H1 (cell line): ENCODE data around the gene CDYL. TPM values are rescaled to one million over a fixed set of nuclear protein-coding genes. Genes with fewer than 3 reads are reported as not detected.

Source experiments
- CTCF ChIA-PET: fragments of 300-600 bp; sonication (Branson Sonifier 250); formaldehyde crosslinking; loops from one replicate; lab custom pipeline; 2021; ENCODE audit not compliant: partially characterized antibody; lab: Charles Lee
- POLR2A ChIA-PET: fragments of 300-600 bp; sonication (Branson Sonifier 250); formaldehyde crosslinking; loops from one replicate; lab custom pipeline; 2021; ENCODE audit warnings: inconsistent platforms; ENCODE audit not compliant: partially characterized antibody; lab: Charles Lee
- DNase-seq, 2 experiments: peaks; one replicate each; pipeline versions ENCODE4 v3.0.0 to v3.0.0-alpha.2; 2010 to 2022; ENCODE audit warnings: low spot score in 2 of 2, low read depth in 1 of 2, mixed read lengths in 1 of 2
- FAIRE-seq: peaks from 2 replicates; lab custom pipeline; 2011; peaks lifted over from hg19 to GRCh38; lab: Jason Lieb, UNC
- H2AFZ ChIP-seq: 2 replicates; pipeline ENCODE4 v1.8.1; 2012; ENCODE audit warnings: low read length, inconsistent platforms
- H2AK5ac ChIP-seq: 2 replicates; pipeline ENCODE4 v1.6.1; 2013; ENCODE audit warnings: low read depth, low read length
- H2BK120ac ChIP-seq: replicated peaks from 2 replicates; pipeline ENCODE3; 2013; ENCODE audit warnings: low read depth, low read length, inconsistent platforms
- H2BK12ac ChIP-seq: 2 replicates; pipeline ENCODE4 v1.6.1; 2013; ENCODE audit warnings: low read depth, low read length
- H2BK15ac ChIP-seq: 2 replicates; pipeline ENCODE4 v1.6.1; 2013; ENCODE audit warnings: low read length
- H2BK20ac ChIP-seq: 2 replicates; pipeline ENCODE4 v1.6.1; 2013; ENCODE audit warnings: low read length
- H2BK5ac ChIP-seq: 2 replicates; pipeline ENCODE4 v1.6.1; 2013; ENCODE audit warnings: low read depth, low read length
- H3K14ac ChIP-seq: 2 replicates; pipeline ENCODE4 v1.6.1; 2013; ENCODE audit warnings: inconsistent platforms; ENCODE audit not compliant: insufficient read length
- H3K18ac ChIP-seq: 2 replicates; pipeline ENCODE4 v1.6.1; 2013; ENCODE audit warnings: low read length; ENCODE audit errors: extremely low read depth
- H3K23ac ChIP-seq: 2 replicates; pipeline ENCODE4 v1.6.1; 2013; ENCODE audit warnings: inconsistent platforms; ENCODE audit not compliant: insufficient read length
- H3K23me2 ChIP-seq: 2 replicates; pipeline ENCODE4 v1.6.1; 2013; ENCODE audit warnings: low read depth, low read length
- H3K27ac ChIP-seq: 2 replicates; pipeline ENCODE4 v1.6.1; 2011; ENCODE audit warnings: low read depth, low read length, inconsistent platforms
- H3K27me3 ChIP-seq, 4 experiments: replicated peaks in 1 of 4; 1 replicate in 1 of 4; 2 replicates in 3 of 4; pipeline versions ENCODE4 v1.6.1 to v1.8.1; 2011 to 2013; ENCODE audit warnings: low read length in 3 of 4, mild to moderate bottlenecking in 3 of 4, inconsistent platforms in 2 of 4, mixed read lengths in 2 of 4, moderate library complexity in 1 of 4; ENCODE audit not compliant: control insufficient read depth in 3 of 4, insufficient read depth in 3 of 4; ENCODE audit errors: extremely low read depth in 1 of 4
- H3K36me3 ChIP-seq, 4 experiments: 2 replicates each; pipeline versions ENCODE4 v1.6.1 to v1.8.1; 2011 to 2013; ENCODE audit warnings: mild to moderate bottlenecking in 4 of 4, low read length in 3 of 4, moderate library complexity in 2 of 4, control low read depth in 1 of 4, inconsistent platforms in 1 of 4; ENCODE audit not compliant: insufficient read depth in 4 of 4, control insufficient read depth in 2 of 4
- H3K4ac ChIP-seq: replicated peaks from 2 replicates; pipeline ENCODE3; 2013; ENCODE audit warnings: low read length, low read depth, mixed read lengths, inconsistent platforms; ENCODE audit not compliant: insufficient read length
- H3K4me1 ChIP-seq, 4 experiments: replicated peaks in 1 of 4; 1 replicate in 1 of 4; 2 replicates in 3 of 4; pipeline versions ENCODE4 v1.6.1 to v1.8.1; 2011 to 2013; ENCODE audit warnings: low read length in 3 of 4, inconsistent platforms in 2 of 4, mixed read lengths in 1 of 4; ENCODE audit not compliant: insufficient read depth in 4 of 4, control insufficient read depth in 3 of 4
- H3K4me2 ChIP-seq, 2 experiments: 2 replicates each; pipeline versions ENCODE4 v1.6.1 to v1.8.1; 2011 to 2013; ENCODE audit warnings: low read depth in 2 of 2, low read length in 2 of 2, control low read depth in 1 of 2, inconsistent platforms in 1 of 2, mild to moderate bottlenecking in 1 of 2; ENCODE audit not compliant: insufficient read depth in 1 of 2
- H3K4me3 ChIP-seq, 4 experiments: fragments of 200-600, 300-600 bp in 1 of 4; sonication (generic), shearing (Covaris generic), sonication (Bioruptor Twin) in 1 of 4; 2 replicates each; pipeline versions ENCODE4 v1.5.1 to v1.8.1; 2011 to 2016; ENCODE audit warnings: low read length in 4 of 4, low read depth in 3 of 4, control low read depth in 2 of 4, inconsistent platforms in 2 of 4, mild to moderate bottlenecking in 2 of 4, mixed read lengths in 1 of 4, moderate library complexity in 1 of 4; ENCODE audit not compliant: insufficient read depth in 2 of 4; ENCODE audit errors: extremely low read depth in 1 of 4
- H3K56ac ChIP-seq: replicated peaks from 2 replicates; pipeline ENCODE3; 2013; ENCODE audit warnings: low read depth, mild to moderate bottlenecking, mixed read lengths, low read length, inconsistent platforms; ENCODE audit not compliant: insufficient read length
- H3K79me1 ChIP-seq: 2 replicates; pipeline ENCODE4 v1.6.1; 2013; ENCODE audit warnings: low read depth, low read length, control low read depth
- H3K79me2 ChIP-seq, 2 experiments: 2 replicates each; pipeline versions ENCODE4 v1.6.1 to v1.8.1; 2012 to 2013; ENCODE audit warnings: low read length in 2 of 2, mild to moderate bottlenecking in 2 of 2, inconsistent platforms in 1 of 2; ENCODE audit not compliant: insufficient read depth in 2 of 2, control insufficient read depth in 1 of 2
- H3K9ac ChIP-seq, 4 experiments: replicated peaks in 1 of 4; 1 replicate in 1 of 4; 2 replicates in 3 of 4; pipeline versions ENCODE4 v1.6.1 to v1.8.1; 2011 to 2013; ENCODE audit warnings: low read depth in 3 of 4, low read length in 3 of 4, control low read depth in 2 of 4, mild to moderate bottlenecking in 2 of 4, moderate library complexity in 2 of 4, inconsistent platforms in 1 of 4; ENCODE audit errors: extremely low read depth in 1 of 4
- H3K9me3 ChIP-seq, 2 experiments: 2 replicates each; pipeline versions ENCODE4 v1.6.1 to v1.8.1; 2012 to 2013; ENCODE audit warnings: mild to moderate bottlenecking in 2 of 2, moderate library complexity in 2 of 2, control low read depth in 1 of 2, inconsistent platforms in 1 of 2, low read depth in 1 of 2, low read length in 1 of 2, mixed read lengths in 1 of 2; ENCODE audit not compliant: insufficient read depth in 2 of 2
- H4K20me1 ChIP-seq, 2 experiments: replicated peaks in 1 of 2; 2 replicates each; pipeline versions ENCODE3 to v1.8.1; 2011 to 2013; ENCODE audit warnings: inconsistent platforms in 2 of 2, low read length in 2 of 2, mild to moderate bottlenecking in 1 of 2; ENCODE audit not compliant: insufficient read depth in 2 of 2, control insufficient read depth in 1 of 2
- H4K5ac ChIP-seq: 2 replicates; pipeline ENCODE4 v1.6.1; 2013; ENCODE audit warnings: low read length, low read depth, mixed read lengths, inconsistent platforms; ENCODE audit not compliant: insufficient read length
- H4K8ac ChIP-seq: 2 replicates; pipeline ENCODE4 v1.8.0; 2013; ENCODE audit warnings: mild to moderate bottlenecking, moderate library complexity, low read length, inconsistent platforms; ENCODE audit not compliant: insufficient read depth; ENCODE audit errors: extremely low read depth
- H4K91ac ChIP-seq: replicated peaks from 2 replicates; pipeline ENCODE3; 2013; ENCODE audit warnings: low read length, mixed read lengths, inconsistent platforms; ENCODE audit not compliant: insufficient read length
- BRCA1 ChIP-seq: IDR thresholded peaks from 2 replicates; pipeline ENCODE4 v1.6.1; 2012; ENCODE audit warnings: low read depth, low read length, improper control_type of control experiment
- CHD1 ChIP-seq: IDR thresholded peaks from 2 replicates; pipeline ENCODE4 v1.6.1; 2012; ENCODE audit warnings: low read depth, low read length, improper control_type of control experiment
- CHD2 ChIP-seq: IDR thresholded peaks from 2 replicates; pipeline ENCODE4 v1.6.1; 2012; ENCODE audit warnings: low read length, improper control_type of control experiment
- POLR2AphosphoS5 ChIP-seq: IDR thresholded peaks from 2 replicates; pipeline ENCODE4 v1.6.1; 2011; ENCODE audit warnings: low read depth, low read length
- SAP30 ChIP-seq: fragments of 300-600 bp; sonication (generic); IDR thresholded peaks from 2 replicates; pipeline ENCODE4 v1.7.1; 2012; ENCODE audit warnings: low read length, moderate library complexity, mild to moderate bottlenecking, inconsistent platforms; ENCODE audit not compliant: insufficient read depth, insufficient replicate concordance
- SRF ChIP-seq: IDR thresholded peaks from 2 replicates; pipeline ENCODE4 v1.6.1; 2011; ENCODE audit warnings: mild to moderate bottlenecking, low read depth, low read length, moderate library complexity
- SUZ12 ChIP-seq: fragments of 200-600 bp; sonication (generic); IDR thresholded peaks from 2 replicates; pipeline ENCODE4 v1.6.1; 2012; ENCODE audit warnings: mild to moderate bottlenecking, inconsistent platforms, low read length, moderate library complexity, mixed read lengths
- TAF7 ChIP-seq: optimal IDR thresholded peaks from 2 replicates; pipeline ENCODE3; 2011; ENCODE audit warnings: low read depth, mild to moderate bottlenecking, inconsistent platforms, low read length, moderate library complexity, borderline replicate concordance
- TEAD4 ChIP-seq: IDR thresholded peaks from 2 replicates; pipeline ENCODE4 v1.6.1; 2012; ENCODE audit warnings: low read depth, low read length, inconsistent platforms, mixed read lengths
- WGBS, 2 experiments: shearing (Covaris generic) in 1 of 2; methylation state at CpG; one replicate each; pipeline versions ENCODE4 v1.1.6 to v1.1.7; 2013 to 2015; ENCODE audit warnings: low lambda C conversion rate in 2 of 2, mixed read lengths in 2 of 2, inconsistent platforms in 1 of 2, low coverage in 1 of 2, missing lambda C conversion rate in 1 of 2; ENCODE audit not compliant: insufficient replicate concordance in 2 of 2, insufficient coverage in 1 of 2, insufficient read length in 1 of 2; ENCODE audit errors: extremely low coverage in 1 of 2, missing lambda C conversion rate in 1 of 2; 5-methylcytosine and 5-hydroxymethylcytosine counted together
- polyA plus RNA-seq, 7 experiments: library from polyadenylated mRNA; depleted of rRNA in 3 of 7; stranded (reverse) in 5 of 7; unstranded in 2 of 7; fragments of >200 nt in 5 of 7; fragments of 200-250 nt in 2 of 7; gene quantifications; 1 replicate in 5 of 7; 2 replicates in 1 of 7; 4 replicates in 1 of 7; pipeline versions ENCODE4 v1.2.1 to v1.2.3, GENCODE V29; 2011 to 2013; ENCODE audit warnings: missing spikeins in 2 of 7, mixed read lengths in 2 of 7
- total RNA-seq: library from RNA; stranded (reverse); fragmentation: NEBNext Ultra II Directional; extraction: Animal tissue kit (Norgen Biotek cat#: 25700); gene quantifications from 2 replicates; pipeline ENCODE4 v1.2.1, GENCODE V29; 2021
- TF ChIP-seq, protein P1 (sequence below): IDR thresholded peaks from 2 replicates; pipeline ENCODE4 v1.6.1; 2012; ENCODE audit warnings: inconsistent platforms
- TF ChIP-seq, protein P2 (sequence below): IDR thresholded peaks from 2 replicates; pipeline ENCODE4 v1.6.1; 2011; ENCODE audit warnings: low read depth, mild to moderate bottlenecking, low read length; ENCODE audit not compliant: insufficient read depth
- TF ChIP-seq, protein P3 (sequence below): IDR thresholded peaks from 2 replicates; pipeline ENCODE4 v1.6.1; 2012; ENCODE audit warnings: low read length, inconsistent platforms

CDYL gene
- total and polyA plus RNA-seq, 2 of the 8 experiments (the other 6 are each of a cell fraction or from before 2014, with no cell fraction given) = 56.4 to 119 TPM

DNA sequence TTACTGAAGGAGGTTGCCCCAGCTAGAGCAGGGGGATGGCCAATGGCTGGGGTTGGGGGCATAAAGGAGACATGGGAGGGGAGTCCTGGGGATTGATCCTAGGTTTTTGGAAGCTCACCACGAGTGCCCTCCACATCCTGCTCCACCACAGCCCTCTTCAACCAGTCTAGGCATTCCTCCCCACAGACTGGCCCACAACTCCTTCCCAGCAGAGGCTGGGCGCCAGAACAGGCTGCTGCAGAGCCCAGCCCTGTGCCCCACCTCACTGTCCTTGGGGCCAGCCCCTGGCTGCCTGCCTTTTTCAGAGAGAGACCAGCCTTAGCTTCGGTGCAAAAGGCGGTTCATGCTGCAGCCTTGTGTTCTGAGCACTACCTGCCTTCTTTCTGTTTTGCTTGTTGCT lies 211.2 kb downstream of the CDYL start:
- Histone ChIP-seq H3K23me2 (no peaks in the 10 kb centered on the region), H2AK5ac (no peak overlapping the region), H3K4me1 (no peaks in the 10 kb centered on the region), H4K8ac (no peak overlapping the region), H2BK15ac (no peak overlapping the region), H2BK20ac (no peak overlapping the region), H3K18ac (no peak overlapping the region), H3K4me2 (no peak overlapping the region), H4K20me1 (no peaks in the 10 kb centered on the region), H3K9ac (no peak overlapping the region), H3K14ac (no peak overlapping the region), H3K27ac (no peak overlapping the region), H4K5ac (no peak overlapping the region), H3K79me1 (no peaks in the 10 kb centered on the region), H3K36me3 (no peaks in the 10 kb centered on the region), H2BK120ac (no peak overlapping the region), H4K91ac (no peak overlapping the region), H3K4ac (no peak overlapping the region), H3K9me3 (no peaks in the 10 kb centered on the region; a peak in 1 of 4 replicates), H3K79me2 (no peaks in the 10 kb centered on the region), H2BK12ac (no peak overlapping the region), H2AFZ (no peak overlapping the region), H3K56ac (no peak overlapping the region), H3K27me3 (no peaks in the 10 kb centered on the region), H3K23ac (no peak overlapping the region), H3K4me3 (no peak overlapping the region), H2BK5ac (no peak overlapping the region)
- CTCF ChIA-PET = interaction anchor here (0.5 to 1.0 kb wide), 2 partner anchors 11 to 13 kb away, joined by 3 to 4 read pairs; no protein-coding TSS in a partner anchor
- 81% methylated on average over 4 of the region's 4 CpGs; no CpG with 5 or more reads in 1 of the 2 experiments for WGBS, 2 experiments
- POLR2A ChIA-PET = no interaction called here
- FAIRE-seq = no peak
- no peak for DNase-seq
- TF ChIP-seq, protein P1, sequence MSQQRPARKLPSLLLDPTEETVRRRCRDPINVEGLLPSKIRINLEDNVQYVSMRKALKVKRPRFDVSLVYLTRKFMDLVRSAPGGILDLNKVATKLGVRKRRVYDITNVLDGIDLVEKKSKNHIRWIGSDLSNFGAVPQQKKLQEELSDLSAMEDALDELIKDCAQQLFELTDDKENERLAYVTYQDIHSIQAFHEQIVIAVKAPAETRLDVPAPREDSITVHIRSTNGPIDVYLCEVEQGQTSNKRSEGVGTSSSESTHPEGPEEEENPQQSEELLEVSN = no peak
- no peak for TF ChIP-seq TEAD4
- TF ChIP-seq CHD1 = no peak
- no peak for TF ChIP-seq SAP30
- TF ChIP-seq SRF = no peak
- no peak for TF ChIP-seq BRCA1
- TF ChIP-seq, protein P2, sequence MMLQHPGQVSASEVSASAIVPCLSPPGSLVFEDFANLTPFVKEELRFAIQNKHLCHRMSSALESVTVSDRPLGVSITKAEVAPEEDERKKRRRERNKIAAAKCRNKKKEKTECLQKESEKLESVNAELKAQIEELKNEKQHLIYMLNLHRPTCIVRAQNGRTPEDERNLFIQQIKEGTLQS = no peak
- no peak for TF ChIP-seq CHD2
- TF ChIP-seq SUZ12 = no peak
- TF ChIP-seq POLR2AphosphoS5 = no peak
- TF ChIP-seq, protein P3, sequence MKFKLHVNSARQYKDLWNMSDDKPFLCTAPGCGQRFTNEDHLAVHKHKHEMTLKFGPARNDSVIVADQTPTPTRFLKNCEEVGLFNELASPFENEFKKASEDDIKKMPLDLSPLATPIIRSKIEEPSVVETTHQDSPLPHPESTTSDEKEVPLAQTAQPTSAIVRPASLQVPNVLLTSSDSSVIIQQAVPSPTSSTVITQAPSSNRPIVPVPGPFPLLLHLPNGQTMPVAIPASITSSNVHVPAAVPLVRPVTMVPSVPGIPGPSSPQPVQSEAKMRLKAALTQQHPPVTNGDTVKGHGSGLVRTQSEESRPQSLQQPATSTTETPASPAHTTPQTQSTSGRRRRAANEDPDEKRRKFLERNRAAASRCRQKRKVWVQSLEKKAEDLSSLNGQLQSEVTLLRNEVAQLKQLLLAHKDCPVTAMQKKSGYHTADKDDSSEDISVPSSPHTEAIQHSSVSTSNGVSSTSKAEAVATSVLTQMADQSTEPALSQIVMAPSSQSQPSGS = no peak
- no peak for TF ChIP-seq TAF7
